HepG2 (cell line): Measurements from ENCODE around the gene SLC16A3. TPM values are rescaled to one million over a fixed set of nuclear protein-coding genes. Genes with fewer than 3 reads are reported as not detected.

Source experiments
- CENPT ChIP-seq: sonication (generic); formaldehyde crosslinking; IDR thresholded peaks from 2 replicates; pipeline ENCODE4 v1.8.0; 2022; ENCODE audit warnings: low read depth, mild to moderate bottlenecking, moderate library complexity, missing genetic modification reagents
- NR2F1 ChIP-seq, 2 experiments: fragments of 450-650 bp in 1 of 2; formaldehyde crosslinking in 1 of 2; IDR thresholded peaks; 2 replicates each; pipeline versions ENCODE4 v1.5.0 to v1.6.1; 2016 to 2020; ENCODE audit warnings: mild to moderate bottlenecking in 1 of 2, missing compliant biosample characterization in 1 of 2, missing genetic modification reagents in 1 of 2, moderate library complexity in 1 of 2
- PRMT3 ChIP-seq: sonication (generic); formaldehyde crosslinking; IDR thresholded peaks from 2 replicates; pipeline ENCODE4 v1.8.1; 2022; ENCODE audit warnings: low read depth, mild to moderate bottlenecking, moderate library complexity, missing genetic modification reagents, borderline replicate concordance
- SALL1 ChIP-seq: sonication (generic); formaldehyde crosslinking; IDR thresholded peaks from 2 replicates; pipeline ENCODE4 v1.8.0; 2022; ENCODE audit warnings: mild to moderate bottlenecking, missing genetic modification reagents
- SIN3A ChIP-seq: IDR thresholded peaks from 2 replicates; pipeline ENCODE4 v1.6.1; 2011; ENCODE audit warnings: low read depth, mild to moderate bottlenecking, control low read depth, low read length, borderline replicate concordance
- SPEN ChIP-seq: sonication (generic); formaldehyde crosslinking; IDR thresholded peaks from 2 replicates; pipeline ENCODE4 v1.5.1; 2020; ENCODE audit warnings: low read depth, mild to moderate bottlenecking, missing genetic modification reagents
- THAP11 ChIP-seq: IDR thresholded peaks from 2 replicates; pipeline ENCODE4 v1.6.1; 2016; ENCODE audit warnings: missing biosample characterization, missing genetic modification reagents
- ZNF101 ChIP-seq: sonication (generic); formaldehyde crosslinking; IDR thresholded peaks from 2 replicates; pipeline ENCODE4 v1.4.0; 2020; ENCODE audit warnings: mild to moderate bottlenecking, low read depth, missing genetic modification reagents, borderline replicate concordance
- ZNF17 ChIP-seq: sonication (generic); formaldehyde crosslinking; IDR thresholded peaks from 2 replicates; pipeline ENCODE4 v1.5.0; 2020; ENCODE audit warnings: mild to moderate bottlenecking, missing genetic modification reagents
- ZNF282 ChIP-seq: fragments of 450-650 bp; IDR thresholded peaks from 2 replicates; pipeline ENCODE4 v1.6.1; 2018; ENCODE audit not compliant: partially characterized antibody
- ZNF383 ChIP-seq: sonication (generic); formaldehyde crosslinking; IDR thresholded peaks from 2 replicates; pipeline ENCODE4 v1.4.0; 2020; ENCODE audit warnings: missing genetic modification reagents, mild to moderate bottlenecking, borderline replicate concordance
- ZNF501 ChIP-seq: sonication (generic); formaldehyde crosslinking; IDR thresholded peaks from 2 replicates; pipeline ENCODE4 v1.5.1; 2020; ENCODE audit warnings: mild to moderate bottlenecking, moderate library complexity, missing genetic modification reagents
- ZNF510 ChIP-seq: sonication (generic); formaldehyde crosslinking; IDR thresholded peaks from 2 replicates; pipeline ENCODE4 v1.4.0; 2020; ENCODE audit warnings: low read depth, mild to moderate bottlenecking, missing genetic modification reagents
- ZNF788 ChIP-seq: sonication (generic); formaldehyde crosslinking; IDR thresholded peaks from 2 replicates; pipeline ENCODE4 v1.5.0; 2020; ENCODE audit warnings: mild to moderate bottlenecking, missing genetic modification reagents, borderline replicate concordance
- polyA plus RNA-seq, 8 experiments: library from polyadenylated mRNA; depleted of rRNA in 3 of 8; stranded (reverse) in 7 of 8; unstranded in 1 of 8; fragments of >200 nt; fragmentation: Illumina TruSeq in 4 of 8; extraction: Trizol in 4 of 8; gene quantifications; 2 replicates each; pipeline versions ENCODE4 v1.2.1 to v1.2.3, GENCODE V29; 2011 to 2016; ENCODE audit warnings: low read depth in 4 of 8, missing spikeins in 1 of 8, mixed read lengths in 1 of 8; ENCODE audit not compliant: insufficient read depth in 1 of 8
- total RNA-seq, 5 experiments: library from RNA; depleted of rRNA; stranded (reverse); fragments of >200 nt; fragmentation: Illumina TruSeq; extraction: Trizol; gene quantifications; 2 replicates each; pipeline ENCODE4 v1.2.3, GENCODE V29; 2016; ENCODE audit warnings: low read depth in 1 of 5
- TF ChIP-seq, protein P1 (sequence below): sonication (generic); formaldehyde crosslinking; IDR thresholded peaks from 2 replicates; pipeline ENCODE4 v1.5.1; 2020; ENCODE audit warnings: mild to moderate bottlenecking, missing genetic modification reagents, borderline replicate concordance
- TF ChIP-seq, protein P2 (sequence below): sonication (generic); formaldehyde crosslinking; IDR thresholded peaks from 2 replicates; pipeline ENCODE4 v1.9.0; 2021; ENCODE audit warnings: missing genetic modification reagents, borderline replicate concordance
- TF ChIP-seq, protein P3 (sequence below): sonication (generic); formaldehyde crosslinking; IDR thresholded peaks from 2 replicates; pipeline ENCODE4 v1.4.0; 2020; ENCODE audit warnings: missing genetic modification reagents

SLC16A3 gene
- total and polyA plus RNA-seq, 2 of the 13 experiments (the other 11 are each of a cell fraction or from before 2014, with no cell fraction given): 242 to 349 TPM

DNA sequence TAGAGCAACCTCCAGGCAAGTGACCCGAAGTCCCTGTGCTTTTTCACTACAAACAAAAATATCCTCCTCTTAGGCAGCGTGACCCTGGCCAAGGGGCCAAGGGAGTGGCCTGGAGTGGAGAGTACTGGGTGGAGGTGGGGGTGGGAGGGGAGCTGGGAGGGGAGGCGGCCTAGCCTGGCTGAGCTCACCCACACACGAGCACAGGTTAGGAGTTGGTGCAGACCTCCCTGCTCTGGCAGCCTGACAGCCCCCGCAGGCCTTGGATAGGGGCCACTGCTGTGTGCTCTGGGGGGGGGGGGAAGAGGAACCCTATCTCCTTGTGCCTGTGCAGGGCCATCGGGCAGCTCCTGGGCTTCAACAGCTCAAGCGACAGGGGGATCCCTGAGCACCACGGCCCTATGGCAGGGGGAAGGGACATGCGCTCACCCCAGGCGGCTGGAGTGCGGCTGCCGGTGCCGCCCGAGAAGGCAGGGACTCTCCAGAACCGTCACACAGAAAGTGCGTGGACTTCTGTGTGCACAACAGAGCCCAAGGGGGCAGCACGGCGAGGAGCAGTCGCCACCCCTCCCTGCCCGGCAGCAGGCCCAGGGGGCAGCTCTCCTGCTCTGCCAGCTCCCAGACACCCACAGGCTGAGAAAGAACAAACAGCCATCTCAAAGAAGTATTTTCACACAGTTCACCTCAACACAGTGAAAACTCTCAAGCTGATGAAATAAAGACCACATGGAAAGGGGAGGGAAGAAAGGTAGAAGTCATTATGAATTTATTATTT, 13.3 kb downstream of the SLC16A3 start (continued):
- TF ChIP-seq, protein P1, sequence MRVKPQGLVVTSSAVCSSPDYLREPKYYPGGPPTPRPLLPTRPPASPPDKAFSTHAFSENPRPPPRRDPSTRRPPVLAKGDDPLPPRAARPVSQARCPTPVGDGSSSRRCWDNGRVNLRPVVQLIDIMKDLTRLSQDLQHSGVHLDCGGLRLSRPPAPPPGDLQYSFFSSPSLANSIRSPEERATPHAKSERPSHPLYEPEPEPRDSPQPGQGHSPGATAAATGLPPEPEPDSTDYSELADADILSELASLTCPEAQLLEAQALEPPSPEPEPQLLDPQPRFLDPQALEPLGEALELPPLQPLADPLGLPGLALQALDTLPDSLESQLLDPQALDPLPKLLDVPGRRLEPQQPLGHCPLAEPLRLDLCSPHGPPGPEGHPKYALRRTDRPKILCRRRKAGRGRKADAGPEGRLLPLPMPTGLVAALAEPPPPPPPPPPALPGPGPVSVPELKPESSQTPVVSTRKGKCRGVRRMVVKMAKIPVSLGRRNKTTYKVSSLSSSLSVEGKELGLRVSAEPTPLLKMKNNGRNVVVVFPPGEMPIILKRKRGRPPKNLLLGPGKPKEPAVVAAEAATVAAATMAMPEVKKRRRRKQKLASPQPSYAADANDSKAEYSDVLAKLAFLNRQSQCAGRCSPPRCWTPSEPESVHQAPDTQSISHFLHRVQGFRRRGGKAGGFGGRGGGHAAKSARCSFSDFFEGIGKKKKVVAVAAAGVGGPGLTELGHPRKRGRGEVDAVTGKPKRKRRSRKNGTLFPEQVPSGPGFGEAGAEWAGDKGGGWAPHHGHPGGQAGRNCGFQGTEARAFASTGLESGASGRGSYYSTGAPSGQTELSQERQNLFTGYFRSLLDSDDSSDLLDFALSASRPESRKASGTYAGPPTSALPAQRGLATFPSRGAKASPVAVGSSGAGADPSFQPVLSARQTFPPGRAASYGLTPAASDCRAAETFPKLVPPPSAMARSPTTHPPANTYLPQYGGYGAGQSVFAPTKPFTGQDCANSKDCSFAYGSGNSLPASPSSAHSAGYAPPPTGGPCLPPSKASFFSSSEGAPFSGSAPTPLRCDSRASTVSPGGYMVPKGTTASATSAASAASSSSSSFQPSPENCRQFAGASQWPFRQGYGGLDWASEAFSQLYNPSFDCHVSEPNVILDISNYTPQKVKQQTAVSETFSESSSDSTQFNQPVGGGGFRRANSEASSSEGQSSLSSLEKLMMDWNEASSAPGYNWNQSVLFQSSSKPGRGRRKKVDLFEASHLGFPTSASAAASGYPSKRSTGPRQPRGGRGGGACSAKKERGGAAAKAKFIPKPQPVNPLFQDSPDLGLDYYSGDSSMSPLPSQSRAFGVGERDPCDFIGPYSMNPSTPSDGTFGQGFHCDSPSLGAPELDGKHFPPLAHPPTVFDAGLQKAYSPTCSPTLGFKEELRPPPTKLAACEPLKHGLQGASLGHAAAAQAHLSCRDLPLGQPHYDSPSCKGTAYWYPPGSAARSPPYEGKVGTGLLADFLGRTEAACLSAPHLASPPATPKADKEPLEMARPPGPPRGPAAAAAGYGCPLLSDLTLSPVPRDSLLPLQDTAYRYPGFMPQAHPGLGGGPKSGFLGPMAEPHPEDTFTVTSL (CRISPR knock-in tag): no peak
- TF ChIP-seq SALL1 (peak; percentile 77), ZNF282 (no peak), ZNF510 (no peak), SPEN (CRISPR knock-in tag) (no peak), ZNF788 (CRISPR knock-in tag) (no peak), SIN3A (peak; percentile 84), THAP11 (0 out of 2 replicates have a peak, but pooled peaks have one; percentile 23), CENPT (CRISPR knock-in tag) (no peak), ZNF383 (CRISPR knock-in tag) (no peak), ZNF501 (CRISPR knock-in tag) (no peak), PRMT3 (CRISPR knock-in tag) (peak; percentile 82; the same call in 1 of the 2 replicates), ZNF17 (no peak), ZNF101 (CRISPR knock-in tag) (no peak), NR2F1 (CRISPR knock-in tag; IDR thresholded peaks at IDR 0.05) (no peak)
- TF ChIP-seq, protein P2, sequence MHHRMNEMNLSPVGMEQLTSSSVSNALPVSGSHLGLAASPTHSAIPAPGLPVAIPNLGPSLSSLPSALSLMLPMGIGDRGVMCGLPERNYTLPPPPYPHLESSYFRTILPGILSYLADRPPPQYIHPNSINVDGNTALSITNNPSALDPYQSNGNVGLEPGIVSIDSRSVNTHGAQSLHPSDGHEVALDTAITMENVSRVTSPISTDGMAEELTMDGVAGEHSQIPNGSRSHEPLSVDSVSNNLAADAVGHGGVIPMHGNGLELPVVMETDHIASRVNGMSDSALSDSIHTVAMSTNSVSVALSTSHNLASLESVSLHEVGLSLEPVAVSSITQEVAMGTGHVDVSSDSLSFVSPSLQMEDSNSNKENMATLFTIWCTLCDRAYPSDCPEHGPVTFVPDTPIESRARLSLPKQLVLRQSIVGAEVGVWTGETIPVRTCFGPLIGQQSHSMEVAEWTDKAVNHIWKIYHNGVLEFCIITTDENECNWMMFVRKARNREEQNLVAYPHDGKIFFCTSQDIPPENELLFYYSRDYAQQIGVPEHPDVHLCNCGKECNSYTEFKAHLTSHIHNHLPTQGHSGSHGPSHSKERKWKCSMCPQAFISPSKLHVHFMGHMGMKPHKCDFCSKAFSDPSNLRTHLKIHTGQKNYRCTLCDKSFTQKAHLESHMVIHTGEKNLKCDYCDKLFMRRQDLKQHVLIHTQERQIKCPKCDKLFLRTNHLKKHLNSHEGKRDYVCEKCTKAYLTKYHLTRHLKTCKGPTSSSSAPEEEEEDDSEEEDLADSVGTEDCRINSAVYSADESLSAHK (CRISPR knock-in tag): no peak
- TF ChIP-seq, protein P3, sequence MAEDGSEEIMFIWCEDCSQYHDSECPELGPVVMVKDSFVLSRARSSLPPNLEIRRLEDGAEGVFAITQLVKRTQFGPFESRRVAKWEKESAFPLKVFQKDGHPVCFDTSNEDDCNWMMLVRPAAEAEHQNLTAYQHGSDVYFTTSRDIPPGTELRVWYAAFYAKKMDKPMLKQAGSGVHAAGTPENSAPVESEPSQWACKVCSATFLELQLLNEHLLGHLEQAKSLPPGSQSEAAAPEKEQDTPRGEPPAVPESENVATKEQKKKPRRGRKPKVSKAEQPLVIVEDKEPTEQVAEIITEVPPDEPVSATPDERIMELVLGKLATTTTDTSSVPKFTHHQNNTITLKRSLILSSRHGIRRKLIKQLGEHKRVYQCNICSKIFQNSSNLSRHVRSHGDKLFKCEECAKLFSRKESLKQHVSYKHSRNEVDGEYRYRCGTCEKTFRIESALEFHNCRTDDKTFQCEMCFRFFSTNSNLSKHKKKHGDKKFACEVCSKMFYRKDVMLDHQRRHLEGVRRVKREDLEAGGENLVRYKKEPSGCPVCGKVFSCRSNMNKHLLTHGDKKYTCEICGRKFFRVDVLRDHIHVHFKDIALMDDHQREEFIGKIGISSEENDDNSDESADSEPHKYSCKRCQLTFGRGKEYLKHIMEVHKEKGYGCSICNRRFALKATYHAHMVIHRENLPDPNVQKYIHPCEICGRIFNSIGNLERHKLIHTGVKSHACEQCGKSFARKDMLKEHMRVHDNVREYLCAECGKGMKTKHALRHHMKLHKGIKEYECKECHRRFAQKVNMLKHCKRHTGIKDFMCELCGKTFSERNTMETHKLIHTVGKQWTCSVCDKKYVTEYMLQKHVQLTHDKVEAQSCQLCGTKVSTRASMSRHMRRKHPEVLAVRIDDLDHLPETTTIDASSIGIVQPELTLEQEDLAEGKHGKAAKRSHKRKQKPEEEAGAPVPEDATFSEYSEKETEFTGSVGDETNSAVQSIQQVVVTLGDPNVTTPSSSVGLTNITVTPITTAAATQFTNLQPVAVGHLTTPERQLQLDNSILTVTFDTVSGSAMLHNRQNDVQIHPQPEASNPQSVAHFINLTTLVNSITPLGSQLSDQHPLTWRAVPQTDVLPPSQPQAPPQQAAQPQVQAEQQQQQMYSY (CRISPR knock-in tag): no peak
